GM12872 (cell line): ENCODE measurements around the gene RAMP3.

Experiments used
- TF ChIP-seq, protein P1 (sequence below): IDR thresholded peaks from 3 replicates; pipeline ENCODE4 v1.5.1; 2011; ENCODE audit warnings: low read depth, mild to moderate bottlenecking, low read length, moderate library complexity; ENCODE audit not compliant: insufficient read depth

The RAMP3 gene

DNA sequence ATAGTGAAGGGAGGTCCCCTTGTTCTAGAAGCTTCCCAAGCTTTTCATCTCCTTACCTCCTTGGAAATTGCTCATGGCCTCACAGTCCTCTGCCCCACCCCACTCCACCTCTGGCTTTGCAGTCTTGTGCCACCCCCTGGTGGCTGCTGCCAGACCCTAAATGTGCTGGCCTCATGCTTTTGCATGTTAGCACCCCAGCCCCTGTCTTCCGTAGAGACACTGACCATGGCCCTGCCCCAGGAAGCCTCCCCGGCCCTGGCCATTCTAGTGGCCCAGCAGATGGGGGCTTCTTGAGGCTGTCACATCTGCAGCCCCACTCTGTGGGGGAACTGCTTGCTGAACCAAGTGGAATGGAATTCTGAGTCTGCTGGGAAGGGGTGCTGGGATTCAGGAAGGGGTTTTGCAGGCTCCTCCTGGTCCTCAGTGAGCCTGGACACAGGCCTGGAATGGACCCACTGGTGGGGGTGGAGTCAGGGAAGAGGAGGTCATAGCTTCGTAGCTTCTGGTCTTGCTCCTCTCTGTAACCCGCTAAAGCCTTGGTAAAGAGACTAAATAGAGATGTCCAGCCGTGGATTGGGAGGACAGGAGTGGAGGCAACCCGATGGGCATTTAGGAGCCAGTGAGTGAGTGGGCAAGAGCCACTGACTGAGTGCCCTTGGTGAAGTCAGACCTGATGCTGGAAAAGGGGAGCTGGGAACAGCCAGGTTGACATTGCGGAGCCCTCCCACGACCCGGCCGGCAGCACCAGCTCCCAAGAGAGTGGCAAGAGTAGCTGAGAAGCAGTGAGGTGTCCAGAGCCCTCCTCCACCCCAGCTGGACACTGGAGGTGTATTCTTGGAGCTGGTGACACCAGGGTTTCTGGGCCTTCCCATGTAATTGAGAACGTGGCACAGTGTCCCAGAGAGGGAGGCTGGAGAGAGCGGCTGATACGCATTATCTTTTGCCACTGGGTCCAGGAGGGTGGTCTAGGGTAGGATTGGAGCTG is 20.9 kb downstream of the RAMP3 start:
- TF ChIP-seq, protein P1, sequence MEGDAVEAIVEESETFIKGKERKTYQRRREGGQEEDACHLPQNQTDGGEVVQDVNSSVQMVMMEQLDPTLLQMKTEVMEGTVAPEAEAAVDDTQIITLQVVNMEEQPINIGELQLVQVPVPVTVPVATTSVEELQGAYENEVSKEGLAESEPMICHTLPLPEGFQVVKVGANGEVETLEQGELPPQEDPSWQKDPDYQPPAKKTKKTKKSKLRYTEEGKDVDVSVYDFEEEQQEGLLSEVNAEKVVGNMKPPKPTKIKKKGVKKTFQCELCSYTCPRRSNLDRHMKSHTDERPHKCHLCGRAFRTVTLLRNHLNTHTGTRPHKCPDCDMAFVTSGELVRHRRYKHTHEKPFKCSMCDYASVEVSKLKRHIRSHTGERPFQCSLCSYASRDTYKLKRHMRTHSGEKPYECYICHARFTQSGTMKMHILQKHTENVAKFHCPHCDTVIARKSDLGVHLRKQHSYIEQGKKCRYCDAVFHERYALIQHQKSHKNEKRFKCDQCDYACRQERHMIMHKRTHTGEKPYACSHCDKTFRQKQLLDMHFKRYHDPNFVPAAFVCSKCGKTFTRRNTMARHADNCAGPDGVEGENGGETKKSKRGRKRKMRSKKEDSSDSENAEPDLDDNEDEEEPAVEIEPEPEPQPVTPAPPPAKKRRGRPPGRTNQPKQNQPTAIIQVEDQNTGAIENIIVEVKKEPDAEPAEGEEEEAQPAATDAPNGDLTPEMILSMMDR: peak; percentile 32; the same call in 2 of the 3 replicates

GRCh38 chr7:45179666-45180065 is 22.1 kb downstream of the RAMP3 start:
- TF ChIP-seq, protein P1: no peak

- TF ChIP-seq, protein P1: no peak
These were observed 22.7 kb downstream of the RAMP3 start for GRCh38 chr7:45180084-45180986.

- TF ChIP-seq, protein P1: no peak
These were observed 23.8 kb downstream of the RAMP3 start for GRCh38 chr7:45181286-45181960.

GRCh38 chr7:45181991-45182855 is 24.6 kb downstream of the RAMP3 start:
- TF ChIP-seq, protein P1: no peak

- TF ChIP-seq, protein P1: no peak
These were observed 25.5 kb downstream of the RAMP3 start for GRCh38 chr7:45182856-45183710.
